Kasumi-1 (cell line): ENCODE data around the gene AP4M1.

ENCODE experiments used
- DNase-seq, 2 experiments: peaks; one replicate each; lab custom pipeline; 2025; lab: John Stamatoyannopoulos, UW

The AP4M1 gene

DNA sequence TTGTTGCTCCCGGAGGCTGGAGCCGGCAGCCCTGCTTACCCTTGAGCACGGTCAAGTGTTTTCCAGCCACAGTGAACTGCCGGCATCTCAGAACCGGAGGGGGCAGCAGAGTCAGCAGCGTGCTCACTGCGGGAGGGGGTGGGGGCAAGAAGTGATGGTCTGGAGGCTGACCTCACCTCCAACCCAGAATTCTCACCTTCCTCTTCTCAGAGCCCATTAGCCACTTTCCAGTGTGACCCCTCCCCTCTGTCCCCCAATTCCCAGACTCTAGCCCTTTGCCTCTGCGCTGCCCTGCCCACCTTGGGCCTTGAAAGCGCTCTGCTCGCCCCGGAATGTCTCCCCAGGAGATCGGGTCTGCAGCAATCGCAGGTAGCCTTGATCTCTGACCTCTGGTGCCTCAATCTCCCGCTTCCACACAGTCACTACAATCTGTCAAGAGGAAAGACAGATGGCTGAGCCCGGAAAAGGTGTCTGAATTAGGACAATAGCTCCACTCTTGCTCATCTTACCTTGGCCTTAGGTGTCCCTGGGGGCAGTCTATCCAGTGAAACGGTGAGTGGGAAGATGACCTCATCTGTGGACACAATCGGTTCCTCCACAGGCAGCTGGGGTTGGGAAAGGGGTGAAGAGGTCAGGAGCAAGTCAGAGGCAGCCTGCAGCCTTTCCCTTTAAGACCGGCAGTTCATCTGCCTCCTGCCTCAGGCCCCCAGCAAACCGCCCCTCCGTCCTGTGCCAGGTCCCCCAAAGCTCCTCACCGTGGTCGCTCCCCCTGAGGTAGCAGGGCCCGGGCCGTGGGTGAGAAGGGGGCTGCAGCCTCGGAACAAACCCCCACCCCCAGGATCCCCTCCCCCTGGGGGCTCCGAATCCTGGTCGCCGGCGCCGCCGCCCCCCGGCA, 56.1 kb downstream of the AP4M1 start:
- peak in 1 of 2 experiments; percentile 7 for DNase-seq
